COR-L47 (cell line): ENCODE measurements around the gene TRIM2.

Source experiments
- DNase-seq: peaks from one replicate; lab custom pipeline; 2025; lab: John Stamatoyannopoulos, UW

Gene TRIM2

GRCh38 chr4:153222707-153223426 lies 18.6 kb downstream of the TRIM2 start:
- no peak for DNase-seq

DNA sequence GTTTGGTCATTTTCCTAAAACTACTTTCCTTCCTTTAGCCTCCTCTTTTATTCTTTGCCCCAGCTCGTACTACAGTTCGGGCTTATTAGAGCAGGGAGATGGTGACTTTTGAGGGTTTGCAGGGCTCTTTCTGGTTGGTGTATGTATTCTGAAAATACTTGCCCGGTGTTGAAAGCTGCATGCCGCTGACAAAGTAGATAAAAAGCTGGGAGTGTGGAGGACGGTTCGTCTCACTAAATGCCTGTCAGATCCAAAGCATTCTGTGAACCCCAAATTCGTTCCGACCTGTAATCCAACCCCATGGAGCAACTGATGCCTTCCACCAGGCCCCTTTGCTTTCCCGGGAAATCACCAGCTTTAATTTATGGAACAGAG lies 19.2 kb downstream of the TRIM2 start:
- no peak for DNase-seq

GRCh38 chr4:153223930-153224329 lies 19.7 kb downstream of the TRIM2 start:
- no peak for DNase-seq

DNA sequence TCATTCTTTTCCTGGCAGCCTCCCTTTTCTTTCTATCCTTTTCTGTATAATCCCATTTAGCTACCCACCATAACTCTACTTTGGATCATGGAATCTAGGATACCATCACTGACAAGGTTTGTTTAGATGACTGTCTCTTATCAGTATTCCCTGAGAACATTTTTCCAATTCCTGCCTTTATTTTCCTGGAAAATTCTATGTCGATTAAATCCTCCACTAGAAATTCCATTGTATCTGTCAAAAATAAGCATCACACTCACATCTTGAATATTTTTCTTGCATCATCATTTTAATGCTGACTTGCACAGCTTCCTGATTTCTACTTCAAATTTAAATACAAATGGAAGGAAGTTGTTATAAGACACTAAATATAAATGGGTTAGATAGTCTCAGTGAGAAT lies 20.2 kb downstream of the TRIM2 start:
- DNase-seq = no peak

- DNase-seq = no peak
Measured at GRCh38 chr4:153227469-153228075, 23.3 kb downstream of the TRIM2 start.

GRCh38 chr4:153228512-153229140 lies 24.4 kb downstream of the TRIM2 start:
- DNase-seq = no peak

DNA sequence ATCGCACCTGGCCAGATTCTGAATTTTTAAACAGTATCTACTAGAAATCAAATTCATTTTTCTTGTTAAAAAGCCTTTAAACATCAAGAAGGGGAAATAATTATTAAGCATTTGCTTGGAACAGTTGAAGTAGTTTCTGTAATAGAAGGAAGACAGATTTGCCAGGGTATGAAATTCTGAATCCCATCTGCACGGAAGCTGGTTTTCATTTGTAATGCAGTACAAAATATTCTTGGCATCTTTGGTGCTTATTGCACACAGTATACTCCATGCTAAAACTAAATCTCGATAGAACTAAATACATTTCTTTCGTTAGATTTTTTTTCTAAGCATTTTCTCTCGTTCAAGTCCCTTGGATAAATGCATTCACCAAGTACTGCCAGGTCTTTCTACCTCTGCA lies 25.3 kb downstream of the TRIM2 start:
- no peak for DNase-seq

DNA sequence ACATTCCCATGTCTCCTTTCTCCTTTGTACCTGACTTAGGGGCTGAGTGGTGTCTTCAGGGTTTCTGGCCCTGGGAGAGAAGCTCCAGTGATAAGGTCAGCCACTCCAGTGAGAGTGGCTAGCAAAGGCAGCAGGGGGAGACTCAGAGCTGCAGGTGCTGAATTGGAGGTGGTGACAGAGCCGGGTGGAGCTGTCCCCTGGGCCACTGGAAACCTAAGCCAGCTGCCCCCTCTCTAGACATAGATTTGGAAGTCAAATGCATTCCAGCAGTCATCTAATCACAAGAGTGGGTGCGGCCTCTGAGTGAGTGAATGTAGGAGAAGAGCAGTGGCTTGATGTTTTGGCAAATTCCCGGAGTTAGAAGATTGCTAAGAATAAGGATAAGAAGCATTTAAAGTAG lies 28.5 kb downstream of the TRIM2 start:
- DNase-seq = no peak

DNA sequence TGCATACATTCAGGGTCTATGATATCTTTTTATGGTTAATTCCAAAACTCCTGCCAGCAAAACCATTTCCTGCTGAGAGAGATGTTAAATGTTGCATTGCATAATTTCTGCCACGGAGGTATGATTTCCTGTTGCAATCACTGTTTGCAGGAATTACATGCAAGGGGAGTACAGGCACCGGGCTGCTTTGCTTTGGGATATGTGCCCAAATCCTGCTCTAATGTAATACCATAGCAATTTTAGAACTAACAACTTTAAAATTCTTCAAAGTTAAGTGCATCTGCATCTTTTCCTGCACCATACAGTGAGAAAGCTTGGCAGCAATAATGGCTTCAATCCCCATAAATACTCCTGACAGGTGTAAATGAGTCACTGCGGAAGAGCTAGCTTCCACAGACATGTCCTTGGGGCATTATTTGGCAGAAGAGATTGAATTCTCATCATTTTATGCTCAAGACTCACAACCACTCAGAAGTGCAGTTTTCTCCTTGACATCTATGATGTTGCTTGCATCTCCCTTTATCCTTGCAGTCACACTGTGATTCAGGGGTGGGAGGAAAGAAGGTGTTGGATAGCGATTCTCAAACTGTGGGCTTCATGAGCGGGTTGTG lies 29.6 kb downstream of the TRIM2 start:
- DNase-seq = no peak

GRCh38 chr4:153234885-153235284 lies 30.6 kb downstream of the TRIM2 start:
- no peak for DNase-seq

DNA sequence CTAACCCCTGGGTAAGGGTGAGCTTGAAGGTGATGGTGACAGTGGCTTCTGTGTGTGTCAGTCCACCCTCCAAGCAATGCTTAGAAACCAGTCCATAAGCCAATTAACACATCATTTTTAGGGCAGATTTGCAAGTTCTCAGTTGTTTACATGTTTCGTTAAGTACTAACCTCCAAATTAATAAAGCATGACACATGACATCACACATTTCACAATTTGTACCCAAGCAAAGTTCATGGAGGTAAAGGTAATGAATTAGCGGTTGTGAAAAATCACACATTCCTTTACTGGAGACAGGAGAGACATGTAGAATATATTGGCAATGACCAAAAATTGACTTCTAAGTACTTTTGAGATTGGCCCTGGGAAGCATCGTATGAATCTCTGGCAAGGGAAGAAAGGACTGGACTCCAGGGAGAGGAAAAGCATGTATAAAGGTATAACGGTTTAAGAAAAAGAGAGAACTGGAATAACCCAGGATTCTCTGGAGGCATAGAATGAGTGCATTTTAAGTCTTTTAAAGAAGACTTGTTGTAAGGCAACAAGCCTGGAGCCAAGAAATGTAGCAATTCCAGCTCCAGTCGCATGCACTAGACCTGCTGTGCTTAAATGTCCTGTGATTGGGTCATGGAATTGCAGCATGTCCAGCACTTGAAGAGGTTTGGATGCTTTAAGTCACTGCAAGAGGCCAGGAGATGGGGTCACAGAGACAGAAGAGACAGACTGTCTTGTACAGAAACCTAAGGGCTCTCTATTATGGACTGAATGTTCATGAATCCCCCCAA lies 34.1 kb downstream of the TRIM2 start:
- no peak for DNase-seq

DNA sequence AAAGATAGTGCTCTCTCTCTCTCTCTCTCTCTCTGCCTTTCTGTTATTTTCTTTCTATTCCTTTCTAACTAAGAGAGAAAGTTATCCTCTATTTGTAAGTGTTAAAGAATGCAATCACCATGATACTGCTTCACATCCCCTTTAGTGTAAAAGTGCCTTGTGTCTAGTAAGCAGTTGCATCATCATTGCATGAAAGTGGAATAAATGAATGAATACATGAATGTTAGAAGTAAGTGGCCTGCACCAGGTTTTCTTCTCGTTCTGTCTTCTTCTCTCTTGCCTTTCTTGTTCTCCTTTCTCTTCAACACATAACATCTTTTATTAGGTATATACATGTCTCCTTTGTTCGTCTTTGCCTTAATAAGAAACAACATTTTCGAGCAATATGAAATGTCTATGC lies 35.2 kb downstream of the TRIM2 start:
- DNase-seq = no peak

DNA sequence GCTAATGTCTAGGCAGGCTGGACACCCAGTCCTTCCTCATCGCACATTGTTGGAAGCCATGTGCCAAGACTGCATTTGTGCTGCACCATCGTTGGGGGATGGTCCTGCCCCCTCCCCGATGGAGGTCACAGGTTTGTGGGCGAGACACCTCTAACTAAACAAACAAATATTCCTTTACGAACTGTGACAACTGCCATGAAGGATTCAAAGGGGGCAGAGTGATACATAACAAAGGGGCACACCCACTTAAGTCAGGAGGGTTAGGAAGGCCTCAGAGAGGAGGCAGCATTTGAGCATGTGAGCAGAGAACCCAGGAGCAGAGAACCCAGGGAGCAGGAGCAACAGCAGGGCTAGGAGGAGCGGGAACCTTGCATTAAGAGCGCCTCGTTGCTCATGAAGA lies 37.1 kb downstream of the TRIM2 start:
- DNase-seq = no peak

DNA sequence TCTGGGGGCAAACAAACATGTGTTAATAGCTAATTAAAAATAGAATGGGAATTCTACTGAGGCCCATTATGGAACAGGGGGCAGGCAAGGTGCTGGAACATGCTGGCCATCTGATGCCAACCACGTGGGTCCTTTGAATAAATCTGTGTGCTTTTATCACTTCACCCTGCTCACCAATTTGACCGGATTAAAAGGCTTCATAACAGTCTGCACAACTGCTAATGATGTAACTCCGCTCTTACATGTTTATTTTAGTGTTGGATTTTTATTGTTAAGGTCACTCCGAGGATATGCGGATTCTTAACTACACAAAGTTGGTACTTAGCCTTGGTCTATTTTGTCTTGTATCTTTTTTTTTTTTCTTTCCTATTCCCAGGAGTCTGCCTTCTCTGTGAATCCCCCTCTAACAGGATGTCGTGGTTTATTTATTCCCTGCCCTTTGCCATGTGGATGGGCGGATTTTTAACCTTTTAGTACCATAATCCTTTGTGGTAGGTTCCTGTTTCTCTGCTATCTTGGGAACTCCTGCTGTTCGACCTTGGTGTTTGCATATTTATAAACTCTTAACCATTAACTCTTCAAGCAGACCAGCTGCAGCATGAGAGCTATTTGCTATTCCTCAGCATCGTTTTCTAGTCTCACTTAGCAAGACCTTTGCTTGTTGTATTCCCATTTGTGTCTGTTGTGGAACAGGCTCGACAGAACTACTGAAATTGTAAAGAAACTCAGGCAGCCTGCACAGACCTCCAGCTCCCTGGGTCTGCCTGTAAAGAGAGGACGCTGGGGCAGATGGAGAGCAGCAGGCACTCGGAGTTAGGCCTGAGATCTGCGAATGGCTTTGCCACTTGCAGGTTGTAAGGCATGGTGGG lies 38.0 kb downstream of the TRIM2 start:
- no peak for DNase-seq

- no peak for DNase-seq
Measured at GRCh38 chr4:153242839-153243324, 38.6 kb downstream of the TRIM2 start.

- no peak for DNase-seq
Measured at GRCh38 chr4:153243468-153243867, 39.2 kb downstream of the TRIM2 start.

- no peak for DNase-seq
Measured at GRCh38 chr4:153244969-153245368, 40.7 kb downstream of the TRIM2 start.

- no peak for DNase-seq
Measured at GRCh38 chr4:153245775-153246174, 41.5 kb downstream of the TRIM2 start.

DNA sequence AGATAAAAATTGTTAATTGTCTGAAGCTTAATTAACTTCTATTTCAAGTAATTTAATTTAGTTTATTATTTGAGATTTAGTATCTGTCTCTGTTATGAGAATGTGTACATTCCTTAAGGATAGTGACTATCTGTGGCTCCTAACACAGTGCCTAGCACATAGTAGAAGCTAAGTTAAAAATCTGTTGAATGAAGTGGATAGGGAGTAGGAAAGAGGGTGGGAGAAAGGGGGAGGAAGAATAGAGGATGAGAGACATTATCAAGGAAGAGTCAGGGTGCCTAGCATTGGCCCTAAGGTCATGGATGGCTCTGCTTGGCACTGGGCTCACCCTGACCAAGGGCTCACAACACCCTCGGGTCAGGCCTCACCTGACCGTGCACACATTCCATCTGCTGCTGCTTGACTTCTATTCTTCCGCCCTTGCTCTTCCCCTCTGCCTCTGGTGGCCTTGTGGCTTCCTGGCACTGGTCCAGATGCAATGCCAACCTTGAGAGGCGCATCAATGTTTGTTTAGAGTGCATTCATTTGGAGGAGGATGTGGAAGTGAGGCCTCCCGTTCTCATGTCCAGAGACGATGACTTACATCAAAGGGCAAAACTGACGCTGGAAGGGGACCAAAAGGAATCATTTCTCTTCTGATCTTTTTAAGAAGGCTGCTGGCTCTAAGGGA lies 42.3 kb downstream of the TRIM2 start:
- no peak for DNase-seq

GRCh38 chr4:153247116-153247490 lies 42.9 kb downstream of the TRIM2 start:
- no peak for DNase-seq
